Vagina (tissue), 2 donors: ENCODE measurements around the gene EFCAB6.

Experiments used
- CTCF ChIP-seq, 3 experiments: fragments of 450-650 bp in 2 of 3; fragments of 200-600 bp in 1 of 3; sonication (generic) in 1 of 3; IDR thresholded peaks; one replicate each; pipeline ENCODE4 v1.5.1; 2017 to 2019; ENCODE audit warnings: antibody characterized with exemption in 3 of 3, mild to moderate bottlenecking in 2 of 3, moderate library complexity in 2 of 3
- POLR2A ChIP-seq, 2 donors: fragments of 450-650 bp; IDR thresholded peaks; one replicate each; pipeline ENCODE4 v1.6.1; 2017; ENCODE audit warnings: antibody characterized with exemption in 2 of 2, mild to moderate bottlenecking in 2 of 2, moderate library complexity in 2 of 2

DNA sequence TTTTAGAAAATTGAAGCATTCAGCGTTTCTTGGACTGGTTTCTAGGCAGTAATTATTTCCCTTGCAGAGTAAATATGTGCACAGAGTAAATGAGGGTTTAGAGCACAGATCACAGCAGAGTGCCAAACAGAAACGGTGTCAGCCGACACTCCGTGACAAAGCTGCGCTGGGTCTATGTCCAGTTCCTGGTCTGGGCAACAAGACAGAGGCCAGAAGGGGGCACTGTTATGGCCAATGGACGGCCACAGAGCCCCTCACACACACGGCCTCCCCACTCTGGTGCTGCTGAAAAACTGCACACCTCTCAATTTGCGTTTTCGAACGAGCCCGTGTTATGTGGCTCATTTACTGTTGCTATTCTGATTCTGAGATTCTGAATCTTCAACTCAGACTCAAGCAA, 219.6 kb downstream of the EFCAB6 start:
- no peak for TF ChIP-seq POLR2A (IDR thresholded peaks at IDR 0.05)
- no peak for TF ChIP-seq CTCF (IDR thresholded peaks at IDR 0.05)
